Fibroblast of skin of scalp (primary cell): ENCODE measurements around the gene GRIN1.
"Not testable (repeated sequence)": the region's sequence is repeated elsewhere in the genome, so short reads cannot be mapped to it uniquely, and the experiment has no call there.

Source experiments
- DNase-seq: peaks from one replicate; pipeline ENCODE4 v3.0.0-alpha.2; 2013

GRIN1 gene

DNA sequence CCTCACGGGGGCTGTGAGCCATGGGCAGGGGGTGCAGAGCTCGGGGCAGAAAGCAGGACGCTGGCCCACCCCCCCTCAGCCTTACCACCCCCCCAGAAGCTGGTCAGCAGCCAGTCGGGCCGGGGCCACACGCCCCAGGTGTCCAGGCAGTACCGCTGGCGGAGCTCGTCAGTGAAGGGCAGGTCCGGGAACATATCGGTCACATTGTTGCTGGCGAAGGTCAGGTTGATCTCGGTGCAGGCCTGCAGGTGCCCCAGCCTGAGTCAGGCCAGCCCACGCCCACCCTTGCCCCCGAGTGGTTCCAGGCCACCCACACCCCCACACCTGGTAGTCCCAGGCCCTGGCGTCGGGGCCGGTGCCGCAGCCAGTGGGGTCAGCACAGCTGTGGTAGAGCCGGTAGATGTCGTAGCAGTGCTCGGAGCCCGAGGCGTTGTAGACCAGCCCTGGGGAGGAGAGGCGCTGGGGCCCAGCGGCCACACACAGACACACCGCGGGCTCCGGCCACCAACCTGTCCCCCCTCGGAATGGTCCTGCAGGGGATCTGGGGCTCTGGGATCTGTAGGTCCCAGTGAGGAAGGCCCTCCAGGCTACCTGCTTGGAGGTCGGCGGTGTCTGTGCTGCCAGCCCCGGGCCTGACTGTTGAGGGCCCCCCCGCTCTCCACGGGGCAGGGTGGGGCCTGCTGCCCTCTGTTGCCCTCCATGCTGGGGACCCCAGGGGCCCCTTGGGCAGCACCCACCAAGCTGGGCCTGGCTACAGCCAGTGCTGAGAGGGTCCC lies 27.0 kb upstream of the GRIN1 start:
- DNase-seq = no peak

DNA sequence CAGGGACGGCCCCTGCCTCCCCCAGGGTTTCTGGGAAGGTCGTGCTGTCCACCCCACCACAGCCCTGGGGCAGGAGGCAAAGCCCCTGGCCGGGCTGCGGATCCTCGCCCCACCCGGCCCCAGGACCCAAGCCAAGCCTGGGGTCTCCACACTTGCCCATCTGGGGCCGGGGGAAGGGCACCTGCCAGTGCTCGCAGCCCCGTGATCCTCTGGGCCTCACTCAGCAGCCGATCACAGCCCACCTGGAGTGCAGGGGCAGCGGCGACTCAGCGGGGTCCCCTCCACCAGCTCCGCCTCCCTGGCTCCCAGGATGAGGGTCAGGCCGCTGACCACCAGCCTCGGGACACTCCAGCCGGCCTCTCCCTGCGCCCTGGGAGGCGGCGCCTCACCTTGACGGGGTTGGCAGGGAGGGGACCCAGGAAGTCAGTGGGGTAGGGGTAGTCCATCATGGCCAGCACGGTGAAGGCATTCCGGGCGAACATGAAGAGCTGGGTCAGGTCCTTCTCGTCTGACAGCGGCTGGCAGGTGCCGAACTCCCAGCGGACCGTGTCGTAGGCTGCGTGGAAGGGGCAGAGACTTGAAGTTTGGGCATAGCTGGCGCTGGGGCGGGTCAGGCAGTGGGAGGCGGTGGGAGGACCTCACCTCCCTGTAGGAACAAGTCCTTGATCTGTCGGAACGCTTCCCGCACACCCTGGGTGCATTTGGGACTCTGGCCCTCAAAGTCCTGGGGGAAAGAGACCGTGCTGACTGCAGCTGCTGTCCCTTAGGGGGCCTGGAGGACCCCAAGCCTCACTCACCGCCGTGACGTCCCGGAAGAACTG lies 26.2 kb upstream of the GRIN1 start:
- no peak for DNase-seq

GRCh38 chr9:137113385-137114159 lies 25.4 kb upstream of the GRIN1 start:
- no peak for DNase-seq

- no peak for DNase-seq
Measured at GRCh38 chr9:137114220-137114612, 24.7 kb upstream of the GRIN1 start.

GRCh38 chr9:137114613-137115393 lies 24.2 kb upstream of the GRIN1 start, which contains the start of gene DPP7:
TSS of gene DPP7 (minus strand) at chr9:137114733. CDS start at chr9:137114713, 20 bp downstream.
- peak; percentile 54 for DNase-seq

DNA sequence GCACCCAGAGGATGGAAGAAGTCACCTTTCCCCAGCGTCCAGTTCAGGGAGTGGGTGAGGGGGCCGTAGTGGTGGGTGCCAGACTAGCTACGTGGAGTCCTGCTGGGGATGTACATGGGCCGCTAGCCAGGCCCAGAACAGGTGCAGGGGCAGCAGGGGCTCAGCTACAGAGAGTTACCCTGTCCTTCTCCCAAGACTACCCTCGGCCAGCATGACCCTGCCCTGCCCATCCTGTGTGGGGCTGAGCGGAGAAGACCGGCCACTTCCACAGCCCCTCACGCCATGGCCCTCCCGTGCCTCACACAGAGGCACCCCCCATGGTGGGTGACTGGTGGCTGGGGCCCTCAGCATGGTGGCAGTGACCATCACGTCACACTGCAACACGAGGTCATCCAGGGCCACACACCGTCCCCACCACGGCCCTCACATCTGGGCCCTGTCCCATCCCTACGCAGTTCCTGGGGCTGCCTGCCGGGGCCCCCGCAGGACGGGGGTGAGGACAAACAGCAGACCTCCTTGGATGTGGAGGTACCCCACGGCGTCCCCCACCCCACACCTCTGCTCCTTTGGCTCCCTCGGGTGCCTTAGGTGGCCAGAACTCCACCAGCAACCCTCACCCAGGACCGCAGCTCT lies 23.4 kb upstream of the GRIN1 start:
- DNase-seq = no peak

- no peak for DNase-seq
Measured at GRCh38 chr9:137116027-137116507, 22.9 kb upstream of the GRIN1 start.

DNA sequence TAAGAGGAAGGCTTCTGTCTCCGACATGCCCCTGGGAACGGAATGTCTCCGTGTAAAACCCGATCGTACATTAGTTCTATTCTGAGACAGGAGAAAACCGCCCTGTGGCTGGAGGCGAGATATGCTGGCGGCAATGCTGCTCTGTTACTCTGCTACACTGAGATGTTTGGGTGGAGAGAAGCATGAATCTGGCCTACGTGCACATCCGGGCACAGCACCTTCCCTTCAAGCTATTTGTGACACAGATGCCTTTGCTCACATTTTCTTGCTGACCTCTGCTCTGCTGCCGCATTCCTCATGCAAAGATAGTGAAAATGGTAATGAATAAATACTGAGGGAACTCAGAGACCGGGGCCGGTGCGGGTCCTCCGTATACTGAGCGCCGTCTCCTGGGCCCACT lies 22.2 kb upstream of the GRIN1 start:
- DNase-seq = no peak

DNA sequence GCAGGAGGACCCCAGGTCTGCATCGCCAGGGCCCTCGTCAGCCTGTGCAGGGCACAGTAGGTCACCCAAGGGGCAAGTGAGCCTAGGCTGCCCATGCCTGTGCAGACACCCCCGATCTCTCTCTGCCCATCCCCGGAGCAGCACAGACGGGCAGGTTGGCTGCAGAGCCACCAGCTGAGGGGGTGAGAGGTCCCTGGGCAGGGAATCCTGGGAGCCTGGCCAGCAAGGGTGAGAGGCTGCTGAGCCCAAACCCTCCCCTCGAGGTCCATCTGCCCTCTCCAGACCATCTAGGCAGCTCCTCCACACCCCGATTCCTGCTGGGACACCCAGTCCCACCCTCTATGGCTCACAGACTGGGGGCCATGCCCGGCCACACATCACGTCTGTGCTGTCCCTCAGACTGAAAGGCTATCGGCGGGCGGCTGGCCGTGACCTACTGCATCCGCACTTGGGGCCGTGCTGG lies 21.7 kb upstream of the GRIN1 start:
- DNase-seq = no peak

DNA sequence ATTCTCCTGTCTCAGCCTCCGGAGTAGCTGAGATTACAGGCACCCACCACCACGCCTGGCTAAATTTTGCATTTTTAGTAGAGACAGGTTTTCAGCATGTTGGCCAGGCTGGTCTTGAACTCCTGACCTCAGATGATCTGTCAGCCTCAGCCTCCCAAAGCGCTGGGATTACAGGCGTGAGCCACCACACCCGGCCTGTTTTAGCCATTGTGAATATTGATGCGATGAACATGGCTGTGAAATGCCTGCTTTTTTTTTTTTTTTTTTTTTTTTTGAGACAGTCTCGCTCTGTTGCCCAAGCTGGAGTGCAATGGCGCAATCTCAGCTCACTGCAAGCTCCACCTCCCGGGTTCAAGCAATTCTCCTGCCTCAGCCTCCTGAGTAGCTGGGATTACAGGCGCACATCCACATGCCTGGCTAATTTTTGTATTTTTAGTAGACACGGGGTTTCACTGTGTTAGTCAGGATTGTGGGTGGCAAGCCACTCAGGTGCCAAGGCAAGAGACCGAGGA lies 20.8 kb upstream of the GRIN1 start:
- DNase-seq = not testable (repeated sequence)

DNA sequence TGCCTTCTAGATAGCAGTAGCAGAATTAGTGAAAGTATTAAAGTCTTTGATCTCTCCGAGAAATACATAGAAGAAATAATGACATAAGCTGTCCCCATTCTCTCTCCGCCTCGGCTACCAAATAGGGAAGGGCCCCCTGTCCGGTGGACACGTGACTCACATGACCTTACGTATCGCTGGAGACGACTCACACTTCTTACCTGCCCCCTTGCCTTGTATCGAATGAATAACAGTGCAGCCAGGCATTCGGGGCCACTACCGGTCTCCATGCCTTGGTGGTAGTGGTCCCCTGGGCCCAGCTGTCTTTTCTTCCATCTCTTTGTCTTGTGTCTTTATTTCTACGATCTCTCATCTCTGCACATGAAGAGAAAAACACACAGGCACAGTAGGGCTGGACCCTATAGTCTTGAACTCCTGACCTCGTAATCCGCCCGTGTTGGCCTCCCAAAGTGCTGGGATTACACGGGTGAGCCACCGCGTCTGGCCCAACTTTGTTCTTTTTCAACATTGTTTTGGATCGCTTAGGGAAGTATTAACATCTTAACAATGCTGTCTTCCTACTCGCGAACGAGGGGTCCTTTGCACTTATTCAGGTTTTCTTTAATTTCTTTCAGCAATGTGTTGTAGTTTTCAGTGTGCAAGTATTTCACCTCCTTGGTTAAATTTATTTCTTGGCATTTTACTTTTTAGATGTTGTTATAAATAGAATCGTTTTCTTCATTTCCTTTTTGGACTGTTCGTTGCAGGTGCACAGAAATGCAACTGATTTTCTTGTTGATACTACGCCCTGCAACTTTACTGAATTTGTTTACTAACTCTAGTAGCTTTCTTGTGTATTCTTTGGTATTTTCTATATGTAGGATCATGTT lies 16.8 kb upstream of the GRIN1 start:
- not testable (repeated sequence) for DNase-seq

DNA sequence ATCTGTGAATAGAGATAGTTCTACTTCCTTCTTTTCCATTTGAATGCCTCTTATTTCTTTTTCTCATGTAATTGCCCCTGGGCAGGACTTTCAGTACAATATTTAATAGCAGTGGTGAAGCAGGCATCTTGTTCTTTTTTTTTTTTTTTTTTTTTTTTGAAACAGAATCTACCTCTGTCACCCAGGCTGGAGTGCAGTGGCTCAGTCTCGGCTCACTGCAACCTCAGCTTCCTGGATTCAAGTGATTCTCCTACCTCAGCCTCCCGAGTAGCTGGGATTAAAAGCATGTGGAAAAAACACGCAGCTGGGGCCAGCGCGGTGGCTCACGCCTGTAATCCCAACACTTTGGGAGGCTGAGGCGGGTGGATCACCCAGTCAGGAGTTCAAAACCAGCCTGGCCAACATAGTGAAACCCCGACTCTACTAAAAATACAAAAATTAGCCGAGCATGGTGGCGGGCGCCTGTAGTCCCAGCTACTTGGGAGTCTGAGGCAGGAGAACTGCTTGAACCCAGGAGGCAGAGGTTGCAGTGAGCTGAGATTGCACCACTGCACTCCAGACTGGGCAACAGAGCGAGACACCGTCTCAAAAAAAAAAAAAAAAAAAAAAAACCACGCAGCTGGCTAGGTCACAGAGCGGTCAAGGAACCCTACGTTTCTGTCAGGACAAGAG lies 16.0 kb upstream of the GRIN1 start:
- DNase-seq = not testable (repeated sequence)

GRCh38 chr9:137123468-137123837 lies 15.5 kb upstream of the GRIN1 start:
- no peak for DNase-seq

- not testable (repeated sequence) for DNase-seq
Measured at GRCh38 chr9:137123952-137124462, 14.9 kb upstream of the GRIN1 start.

DNA sequence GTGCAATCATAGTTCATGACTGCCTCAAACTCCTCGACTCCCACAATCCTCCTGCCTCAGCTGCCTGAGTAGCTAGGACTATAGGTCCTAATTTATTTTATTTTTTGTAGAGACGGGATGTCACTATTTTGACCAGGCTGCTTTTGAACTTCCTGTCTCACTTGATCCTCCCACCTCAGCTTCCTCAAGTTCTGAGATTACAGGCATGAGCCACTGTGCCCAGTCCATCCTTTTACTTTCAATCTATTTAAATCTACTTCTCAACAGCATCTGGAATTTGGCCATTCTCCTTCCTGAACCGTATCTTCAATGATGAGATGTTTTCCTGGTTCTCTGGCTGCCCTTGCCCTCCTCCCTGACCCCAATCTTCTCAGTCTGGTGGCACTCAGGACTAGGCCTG lies 12.2 kb upstream of the GRIN1 start:
- DNase-seq = no peak

DNA sequence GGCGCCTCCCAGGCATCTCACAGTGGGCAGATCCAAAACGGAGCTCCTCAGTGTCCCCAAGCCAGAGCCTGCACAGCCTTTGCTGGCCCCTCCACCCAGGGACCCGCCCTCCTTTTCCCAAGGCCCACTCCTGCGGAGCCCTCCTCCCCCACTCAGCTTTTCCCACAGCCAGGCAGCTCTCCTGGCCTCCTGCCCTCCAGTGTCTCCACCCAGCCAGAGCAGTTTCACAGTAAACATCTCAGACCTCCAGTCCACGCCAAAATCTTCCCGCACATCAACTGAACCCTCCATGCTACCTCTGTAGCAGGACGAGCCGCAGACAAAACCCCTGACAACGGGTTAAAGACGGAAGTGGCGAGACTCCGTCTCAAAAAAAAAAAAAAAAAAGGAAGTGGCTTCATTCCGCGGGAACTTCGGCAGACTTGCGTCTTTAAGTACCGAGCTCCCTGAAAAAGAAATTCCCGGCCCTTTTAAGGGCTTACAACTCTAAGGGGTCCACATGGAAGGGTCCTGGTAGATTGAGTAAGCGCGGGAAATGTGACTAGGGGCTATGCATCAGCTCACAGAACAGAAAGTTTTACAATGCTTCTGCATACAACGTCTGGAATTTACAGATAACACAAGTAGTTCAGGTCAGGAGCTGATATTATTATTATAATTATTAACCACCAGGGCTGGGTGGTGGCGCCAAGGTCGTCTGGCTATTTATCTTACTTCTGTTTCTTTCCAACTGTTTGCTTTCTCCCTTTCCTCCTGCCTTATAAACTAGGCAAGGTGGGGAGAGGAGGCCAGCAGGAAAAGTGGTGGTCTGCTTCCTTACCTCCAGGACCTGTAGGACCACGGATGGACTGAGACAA lies 11.4 kb upstream of the GRIN1 start:
- no peak for DNase-seq

DNA sequence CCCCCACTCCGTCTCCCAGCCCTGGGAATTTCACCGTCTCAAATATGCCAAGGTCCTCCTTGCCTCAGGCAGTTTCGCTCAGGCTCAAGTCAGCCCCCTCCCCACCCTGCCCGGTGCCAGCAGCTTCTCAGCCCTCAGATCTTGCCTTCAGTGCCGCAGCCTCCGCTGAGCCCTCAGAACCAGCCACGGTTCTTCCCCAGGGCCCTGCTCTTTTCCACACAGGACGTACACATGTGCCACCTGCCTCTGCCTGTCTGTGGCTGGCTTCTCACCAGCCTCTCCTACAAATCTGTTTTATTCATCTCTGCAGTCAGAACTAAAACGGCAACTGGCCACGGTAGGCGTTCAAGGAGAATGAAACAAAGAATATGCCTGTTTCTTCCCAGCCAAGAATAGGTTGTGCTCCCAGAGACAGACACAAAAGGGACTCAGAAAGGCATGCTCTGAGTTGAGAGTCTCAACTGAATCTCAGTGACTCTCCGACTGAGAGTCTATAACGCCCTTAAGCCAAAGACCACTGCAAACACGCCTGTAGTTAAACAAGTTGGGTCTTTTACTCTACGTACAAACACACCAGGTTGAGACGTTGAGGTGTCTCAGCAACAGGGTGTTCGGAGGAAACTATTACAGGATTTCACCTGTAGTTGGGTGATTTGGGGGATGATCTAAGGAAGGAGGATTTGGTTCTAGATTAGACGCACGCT lies 10.6 kb upstream of the GRIN1 start:
- no peak for DNase-seq
